HG03521 (cell line): ENCODE results near the gene SSUH2.

Source experiments
- ATAC-seq: cut with Tn5 transposase; IDR thresholded peaks from one replicate; pipeline ENCODE4 v1.9.1; 2021; ENCODE audit warnings: mild to moderate bottlenecking, moderate library complexity; ENCODE audit not compliant: unreplicated experiment

Gene SSUH2

DNA sequence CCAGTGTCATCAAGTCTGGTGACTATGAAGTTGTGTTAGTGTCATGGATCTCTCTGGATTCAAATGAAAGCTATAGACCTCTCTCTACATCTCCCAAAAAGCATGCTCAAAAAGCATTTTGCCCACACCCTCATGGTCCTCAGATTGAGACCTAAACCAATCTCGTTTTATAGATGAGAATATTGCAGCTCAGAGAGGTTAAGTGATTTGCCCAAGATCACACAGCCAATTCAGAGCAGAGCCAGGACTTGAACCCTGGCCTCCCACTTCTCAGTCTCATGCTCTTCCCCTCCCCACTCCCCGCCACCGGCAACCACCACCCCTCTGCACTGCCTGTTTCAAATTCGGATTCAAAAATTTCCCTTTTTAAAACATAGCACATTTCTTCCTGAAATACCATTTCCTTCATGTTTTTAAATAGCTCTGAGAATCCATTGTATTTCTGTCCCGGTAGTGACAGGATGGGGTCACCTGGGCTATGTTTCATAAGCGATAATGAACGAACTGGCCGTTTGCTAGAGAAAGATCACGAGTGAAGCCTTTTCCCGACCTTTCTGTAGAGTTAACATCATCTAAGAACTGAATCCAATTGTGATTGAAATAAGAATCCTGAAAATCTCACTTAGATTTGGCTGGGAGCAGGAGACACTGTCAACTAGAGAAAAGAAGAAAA, 769 bp downstream of the SSUH2 start:
- no peak for ATAC-seq

GRCh38 chr3:8642001-8642400, 2.6 kb downstream of the SSUH2 start:
- no peak for ATAC-seq

DNA sequence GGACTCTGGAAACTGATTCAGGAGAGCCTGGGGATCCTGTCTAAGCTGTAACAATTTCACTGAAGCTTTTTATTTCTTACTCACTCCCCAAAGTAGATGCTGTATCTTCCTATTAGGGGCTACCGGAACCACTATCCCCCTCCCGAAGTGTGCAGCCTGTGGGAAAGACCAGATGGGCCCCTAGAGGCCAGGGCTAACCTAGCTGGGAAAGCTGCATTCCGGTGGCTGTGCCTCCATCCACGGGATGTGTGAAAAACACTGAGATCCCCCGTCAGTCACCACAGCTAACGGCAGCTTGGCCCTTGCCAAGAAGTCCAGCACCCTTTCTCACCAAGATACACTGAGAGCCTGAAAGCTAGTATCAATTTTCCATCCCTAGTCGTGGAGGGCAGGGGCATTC, 3.1 kb downstream of the SSUH2 start:
- no peak for ATAC-seq

- no peak for ATAC-seq
Measured at GRCh38 chr3:8640223-8640622, 4.4 kb downstream of the SSUH2 start.

- no peak for ATAC-seq
Measured at GRCh38 chr3:8639659-8640000, 5.0 kb downstream of the SSUH2 start.

DNA sequence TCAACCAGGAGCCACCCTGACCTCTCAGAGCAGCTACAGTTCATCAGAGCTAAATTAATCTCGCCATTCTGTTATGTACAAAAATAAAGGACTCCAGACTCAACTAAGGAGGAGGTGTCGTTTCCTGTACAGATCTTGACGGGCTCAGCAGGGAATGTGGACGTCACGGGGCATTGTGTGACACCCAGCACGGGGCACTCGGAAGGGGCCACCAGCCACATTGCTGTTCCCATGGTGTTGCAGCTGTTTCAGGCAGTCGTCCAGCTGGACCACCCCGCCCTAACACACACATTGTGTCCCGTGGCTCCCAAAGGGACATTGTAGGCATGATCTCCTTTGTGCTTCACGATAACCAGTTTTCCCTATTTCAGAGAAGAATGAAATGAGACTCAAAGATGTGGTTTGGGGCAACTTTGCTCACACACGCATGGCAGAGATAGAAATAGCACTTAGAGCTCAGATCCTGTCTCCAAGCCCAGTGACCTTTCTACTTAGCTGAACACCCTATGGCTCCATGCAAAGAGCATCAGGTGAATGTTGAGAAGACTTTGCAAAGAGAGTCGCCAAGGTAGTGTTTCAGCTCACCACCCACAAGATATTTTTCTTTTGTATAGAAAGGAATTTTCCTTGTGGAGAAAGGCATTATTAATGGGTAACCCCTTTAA, 5.5 kb downstream of the SSUH2 start:
- ATAC-seq = no peak

DNA sequence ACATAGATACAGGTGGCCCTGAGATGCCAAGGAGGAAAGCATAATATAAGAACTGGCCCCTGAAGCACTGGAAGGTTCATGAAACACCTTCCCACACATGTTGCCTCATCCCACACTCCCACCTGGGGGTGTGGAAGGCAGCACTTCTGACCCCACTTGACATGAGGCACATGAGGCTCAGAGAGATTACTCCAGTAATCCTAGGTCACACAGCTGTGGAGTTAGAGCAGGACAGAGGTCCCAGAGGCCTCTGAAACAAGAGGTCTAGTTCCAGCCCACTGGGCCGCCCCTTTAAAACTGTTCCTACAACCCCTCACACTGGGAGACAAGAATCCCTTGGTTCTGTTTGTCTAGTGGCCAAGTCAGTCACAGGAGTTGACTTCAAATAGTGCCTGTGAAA, 7.2 kb downstream of the SSUH2 start:
- no peak for ATAC-seq

GRCh38 chr3:8635631-8636030, 9.0 kb downstream of the SSUH2 start:
- no peak for ATAC-seq

DNA sequence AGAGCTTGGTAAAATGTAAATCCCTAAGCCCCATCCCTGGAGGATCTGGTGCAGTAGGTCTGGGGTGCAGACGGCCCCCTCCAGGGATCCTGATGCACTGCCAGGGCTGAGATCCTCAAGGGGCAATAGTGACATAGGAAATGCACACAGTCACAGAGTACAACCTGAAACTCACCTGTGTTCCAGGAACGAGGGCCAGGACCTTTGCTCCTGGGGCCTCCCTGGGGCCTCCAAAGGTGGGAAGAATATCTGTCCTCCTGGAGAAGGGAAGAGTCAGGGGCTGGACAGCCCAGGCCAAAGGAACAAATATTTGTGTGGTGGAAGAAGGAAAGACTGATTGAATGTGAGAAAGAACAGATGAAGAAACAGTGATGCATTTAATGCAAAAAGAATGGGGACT, 9.5 kb downstream of the SSUH2 start:
- no peak for ATAC-seq

DNA sequence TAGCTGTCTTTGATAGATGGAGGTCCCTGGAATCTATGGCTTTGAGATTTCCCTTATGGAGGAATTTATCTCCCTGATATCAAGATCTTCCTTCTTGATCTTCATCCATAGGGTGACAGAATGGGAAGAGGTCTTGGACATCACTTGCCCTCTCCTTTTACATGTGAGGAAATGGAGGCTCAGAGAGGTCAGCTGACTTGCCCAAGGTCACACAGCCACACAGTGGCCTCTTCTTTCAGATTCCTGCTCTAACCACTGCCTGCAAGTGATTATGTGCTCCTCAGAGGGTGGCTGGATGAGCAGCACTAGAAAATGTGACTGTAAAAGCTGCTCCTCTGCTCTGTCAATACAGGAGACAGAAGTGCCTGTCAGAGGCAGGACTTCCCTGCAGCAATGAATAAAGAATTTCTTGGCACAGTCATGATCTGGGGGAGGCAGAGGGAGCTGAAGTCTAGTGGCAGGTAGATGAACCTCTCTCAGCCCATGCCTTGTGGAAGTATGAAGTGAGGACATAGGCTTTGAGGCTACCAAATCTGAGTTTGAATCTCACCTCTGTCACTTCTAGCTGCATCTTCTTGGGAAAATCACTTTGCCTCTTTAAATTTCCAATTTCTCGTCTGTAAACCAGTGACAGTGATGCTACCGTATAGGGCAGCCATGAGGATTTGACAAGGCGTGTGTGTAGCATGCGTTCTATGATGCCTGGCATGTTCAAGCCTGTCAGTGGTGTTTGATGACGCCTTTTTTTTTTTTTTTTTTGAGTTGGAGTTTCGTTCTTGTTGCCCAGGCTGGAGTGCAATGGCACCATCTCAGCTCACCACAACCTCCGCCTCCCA, 12.0 kb downstream of the SSUH2 start:
- ATAC-seq = no peak

GRCh38 chr3:8631661-8632060, 12.9 kb downstream of the SSUH2 start:
- ATAC-seq = no peak

DNA sequence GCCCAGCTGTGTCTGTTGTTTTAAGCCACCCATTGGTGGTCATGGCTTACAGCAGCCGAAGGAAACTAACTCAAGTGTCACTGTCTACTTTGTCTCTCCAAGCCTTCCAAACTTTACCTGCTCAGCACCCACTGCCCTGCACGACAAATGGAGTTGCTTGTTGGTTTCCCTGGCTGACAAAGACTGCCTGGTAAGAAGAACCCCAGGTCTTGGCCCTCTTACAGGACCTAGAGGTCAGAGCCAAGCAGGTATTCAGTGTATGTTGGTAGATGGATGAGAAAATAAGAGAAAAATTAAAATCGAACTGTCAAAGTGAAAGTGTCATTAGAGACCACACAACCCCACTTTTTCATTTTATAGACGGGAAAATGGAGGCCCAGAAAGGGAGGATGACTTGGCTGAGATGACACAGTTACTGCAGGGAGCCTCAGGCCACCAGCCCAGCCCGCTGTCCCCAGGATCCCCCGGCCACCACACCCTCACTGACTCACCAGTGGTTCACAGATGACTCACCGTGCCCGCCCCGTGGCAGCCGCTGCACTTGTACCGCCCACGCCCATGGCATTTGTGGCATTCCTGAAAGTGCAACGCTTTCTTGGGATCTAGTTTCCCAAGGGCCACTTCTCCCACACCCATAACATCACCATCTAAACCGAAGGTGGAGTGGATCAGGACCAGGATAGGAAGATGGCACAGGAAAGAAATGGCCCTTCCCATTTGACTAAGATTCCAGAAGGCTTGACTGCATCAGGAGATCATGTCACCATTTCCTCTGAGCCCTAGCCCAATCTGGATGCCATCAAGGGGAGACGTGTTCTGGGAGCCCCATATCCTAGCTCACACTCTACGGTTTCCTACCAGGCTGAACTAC, 15.2 kb downstream of the SSUH2 start:
- peak; percentile 61 for ATAC-seq

DNA sequence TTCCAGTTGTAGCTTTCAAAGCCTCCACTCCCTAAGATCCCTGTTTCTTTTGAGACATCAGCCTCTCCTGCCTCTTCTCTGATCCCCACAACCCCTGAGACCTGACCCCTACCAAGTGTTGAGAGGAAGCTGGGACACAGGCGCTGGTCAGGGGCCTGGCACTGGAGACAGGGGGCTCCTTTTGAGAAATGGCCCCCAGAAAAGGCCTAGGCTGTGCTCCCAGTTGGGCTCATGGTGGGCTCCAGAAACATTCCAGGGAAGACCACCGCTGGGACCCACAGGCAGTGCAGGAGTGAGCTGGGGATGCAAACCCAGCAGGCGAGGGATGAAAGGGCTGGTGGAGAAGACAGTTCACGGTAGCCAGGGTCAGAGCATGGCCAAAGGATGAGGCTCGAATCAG, 16.6 kb downstream of the SSUH2 start:
- no peak for ATAC-seq

DNA sequence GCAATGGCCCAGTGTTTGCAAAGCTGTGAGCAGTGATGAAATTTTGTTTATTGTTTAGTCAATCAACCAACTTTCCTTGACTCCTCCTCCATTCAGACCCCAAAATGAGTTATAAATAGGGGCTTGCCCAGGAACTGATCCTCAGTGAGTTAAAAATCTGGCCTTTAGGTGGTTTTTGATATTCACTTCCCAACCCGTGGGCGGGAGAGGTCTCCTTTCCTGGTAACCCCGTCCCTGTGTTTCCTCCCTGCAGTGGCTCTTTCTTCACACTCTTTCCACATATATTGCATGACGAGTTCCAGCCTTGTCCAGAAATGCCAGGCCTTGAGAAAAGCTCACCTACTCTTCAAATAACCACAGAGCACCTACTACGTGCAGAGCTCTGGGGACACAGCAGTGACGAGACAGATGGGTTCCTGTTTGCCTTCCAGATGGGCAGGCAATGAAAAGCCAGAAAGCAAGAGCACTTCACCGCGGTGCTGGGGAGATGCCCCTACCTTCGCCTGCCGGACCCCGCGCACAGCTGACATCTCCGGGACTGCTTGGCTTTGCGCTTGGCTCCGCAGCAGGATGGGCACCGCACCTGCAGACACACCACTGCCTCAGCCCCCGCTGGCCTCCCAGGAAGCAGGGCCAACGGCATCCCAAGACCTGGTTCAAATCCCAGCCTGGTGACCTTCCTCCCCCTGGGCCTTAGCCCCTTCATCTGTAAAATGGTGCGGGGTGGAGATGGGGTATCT, 17.2 kb downstream of the SSUH2 start:
- no peak for ATAC-seq

- ATAC-seq = no peak
Measured at GRCh38 chr3:8625991-8626390, 18.6 kb downstream of the SSUH2 start.

GRCh38 chr3:8624612-8625011, 20.0 kb downstream of the SSUH2 start:
- no peak for ATAC-seq

- no peak for ATAC-seq
Measured at GRCh38 chr3:8623741-8624140, 20.9 kb downstream of the SSUH2 start.

DNA sequence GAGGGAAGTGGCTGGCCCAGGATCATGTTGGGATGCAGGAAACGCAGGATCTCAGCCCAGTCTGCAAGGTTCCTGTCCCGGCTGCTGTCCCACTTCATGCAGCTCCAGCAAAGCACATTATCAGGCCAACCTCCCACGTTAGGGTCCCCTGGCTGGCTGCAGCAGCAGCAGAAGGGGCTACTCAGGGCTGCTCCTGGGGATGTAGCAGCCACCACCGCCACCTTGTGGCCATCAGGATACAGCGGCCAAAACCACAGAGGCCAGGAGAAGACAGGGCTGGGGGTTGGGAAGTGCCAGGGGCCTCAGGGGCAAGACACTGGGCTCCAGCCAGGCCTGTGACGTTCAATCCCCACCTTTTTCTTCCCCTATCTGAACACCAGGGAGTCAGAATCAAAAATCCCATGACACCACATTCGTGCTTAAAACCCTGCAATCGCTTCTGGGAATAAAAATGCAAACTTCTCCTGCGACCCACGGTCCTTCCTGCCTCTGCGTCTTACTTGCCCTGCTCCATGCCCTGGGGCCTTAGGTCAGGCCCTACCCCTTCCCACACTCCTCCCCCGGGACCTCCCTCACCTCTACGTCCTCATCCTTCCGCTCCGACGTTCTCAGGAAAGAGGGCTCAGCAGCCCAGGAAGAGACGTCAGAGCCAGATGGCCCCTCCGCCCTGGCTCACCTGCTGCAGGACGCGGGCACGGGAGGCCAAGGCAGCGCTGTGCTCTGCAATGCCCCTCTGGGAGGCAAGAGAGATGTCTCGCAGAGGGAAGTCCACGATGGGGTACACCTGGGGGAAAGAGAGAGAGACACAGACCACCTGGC, 21.5 kb downstream of the SSUH2 start:
- ATAC-seq = peak; percentile 76

GRCh38 chr3:8621872-8622271, 22.7 kb downstream of the SSUH2 start:
- no peak for ATAC-seq

- ATAC-seq = no peak
Measured at GRCh38 chr3:8621141-8621540, 23.5 kb downstream of the SSUH2 start.
